ENCODE results near the gene PIK3R5.

DNA sequence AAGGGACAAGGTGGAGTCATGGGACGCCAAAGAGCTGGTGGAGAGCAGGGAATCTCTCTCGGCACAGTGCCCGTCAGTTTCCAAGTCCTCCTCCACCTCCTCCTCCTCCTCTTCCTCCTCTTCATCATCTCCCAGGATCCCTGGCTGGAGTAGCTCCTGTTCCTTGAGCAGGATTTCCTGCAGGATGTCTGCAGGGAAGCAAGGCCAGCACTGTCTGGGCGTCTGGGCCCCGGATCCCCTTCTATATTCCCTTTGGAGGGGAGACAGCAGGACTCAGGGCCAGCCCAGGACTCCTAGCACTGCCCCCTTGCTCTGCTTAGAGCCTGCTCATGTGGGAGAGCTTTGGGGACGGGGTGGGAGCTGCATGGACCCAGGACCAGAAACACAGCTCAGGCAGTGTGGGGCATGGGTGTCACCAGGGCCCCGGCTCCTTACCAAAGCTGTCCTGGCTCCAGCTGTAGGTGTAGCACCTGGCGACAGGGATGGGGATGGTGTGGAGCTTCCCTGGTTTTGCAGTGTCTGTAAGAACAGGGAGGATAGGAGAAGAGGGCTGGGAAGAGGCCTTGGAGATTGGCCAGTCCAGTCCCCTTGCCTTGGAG is 76.7 kb downstream of the PIK3R5 start:
- TF ChIP-seq, protein P1, sequence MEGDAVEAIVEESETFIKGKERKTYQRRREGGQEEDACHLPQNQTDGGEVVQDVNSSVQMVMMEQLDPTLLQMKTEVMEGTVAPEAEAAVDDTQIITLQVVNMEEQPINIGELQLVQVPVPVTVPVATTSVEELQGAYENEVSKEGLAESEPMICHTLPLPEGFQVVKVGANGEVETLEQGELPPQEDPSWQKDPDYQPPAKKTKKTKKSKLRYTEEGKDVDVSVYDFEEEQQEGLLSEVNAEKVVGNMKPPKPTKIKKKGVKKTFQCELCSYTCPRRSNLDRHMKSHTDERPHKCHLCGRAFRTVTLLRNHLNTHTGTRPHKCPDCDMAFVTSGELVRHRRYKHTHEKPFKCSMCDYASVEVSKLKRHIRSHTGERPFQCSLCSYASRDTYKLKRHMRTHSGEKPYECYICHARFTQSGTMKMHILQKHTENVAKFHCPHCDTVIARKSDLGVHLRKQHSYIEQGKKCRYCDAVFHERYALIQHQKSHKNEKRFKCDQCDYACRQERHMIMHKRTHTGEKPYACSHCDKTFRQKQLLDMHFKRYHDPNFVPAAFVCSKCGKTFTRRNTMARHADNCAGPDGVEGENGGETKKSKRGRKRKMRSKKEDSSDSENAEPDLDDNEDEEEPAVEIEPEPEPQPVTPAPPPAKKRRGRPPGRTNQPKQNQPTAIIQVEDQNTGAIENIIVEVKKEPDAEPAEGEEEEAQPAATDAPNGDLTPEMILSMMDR (IDR thresholded peaks at IDR 0.05; ENCODE audit: low read depth, low read length) = no peak
- no peak for TF ChIP-seq POLR2A (IDR thresholded peaks at IDR 0.05; ENCODE audit: extremely low read depth, insufficient read length)
